NCI-H2029 (cell line): Measurements from ENCODE around the gene RGS6.

Source experiments
- DNase-seq: peaks from one replicate; lab custom pipeline; 2025; lab: John Stamatoyannopoulos, UW

The RGS6 gene

DNA sequence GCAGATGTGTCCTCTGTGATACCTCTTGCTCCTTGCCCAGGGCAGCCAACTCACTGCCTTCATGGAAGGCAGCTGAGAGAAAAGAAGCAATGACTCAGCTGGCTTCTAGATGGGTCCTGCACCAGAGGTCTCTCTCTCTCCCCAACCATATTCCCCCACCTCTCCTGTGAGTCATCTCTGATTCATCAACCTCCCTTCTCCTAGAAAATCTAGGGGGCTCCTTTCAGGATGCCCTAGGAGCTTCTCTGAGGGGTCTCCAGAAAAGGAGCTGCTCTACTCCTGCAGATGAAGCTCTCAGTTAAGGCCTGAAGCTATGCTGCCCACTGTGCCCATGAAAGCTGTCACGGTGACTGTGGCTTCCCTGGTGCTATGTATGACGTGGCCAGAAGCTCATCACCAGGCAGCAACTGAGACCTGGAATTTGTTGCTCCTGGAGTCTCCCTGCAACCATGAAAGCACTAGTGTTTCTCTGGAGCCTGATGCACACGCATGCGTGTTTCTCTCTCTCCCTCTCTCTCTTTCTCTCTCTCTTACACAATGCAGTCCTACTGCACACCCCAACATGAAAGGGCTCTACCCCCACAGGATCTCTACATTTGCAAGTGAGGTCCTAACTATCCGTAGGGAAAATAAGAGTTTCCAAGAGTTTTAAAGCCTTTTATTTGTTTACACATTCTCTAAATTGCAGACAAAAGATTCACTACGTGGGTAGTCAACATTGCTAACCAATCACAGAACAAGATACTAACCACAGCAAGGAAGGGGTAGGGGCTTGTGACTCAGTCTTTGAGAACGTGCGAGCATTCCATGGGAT, 676.4 kb downstream of the RGS6 start:
- no peak for DNase-seq

DNA sequence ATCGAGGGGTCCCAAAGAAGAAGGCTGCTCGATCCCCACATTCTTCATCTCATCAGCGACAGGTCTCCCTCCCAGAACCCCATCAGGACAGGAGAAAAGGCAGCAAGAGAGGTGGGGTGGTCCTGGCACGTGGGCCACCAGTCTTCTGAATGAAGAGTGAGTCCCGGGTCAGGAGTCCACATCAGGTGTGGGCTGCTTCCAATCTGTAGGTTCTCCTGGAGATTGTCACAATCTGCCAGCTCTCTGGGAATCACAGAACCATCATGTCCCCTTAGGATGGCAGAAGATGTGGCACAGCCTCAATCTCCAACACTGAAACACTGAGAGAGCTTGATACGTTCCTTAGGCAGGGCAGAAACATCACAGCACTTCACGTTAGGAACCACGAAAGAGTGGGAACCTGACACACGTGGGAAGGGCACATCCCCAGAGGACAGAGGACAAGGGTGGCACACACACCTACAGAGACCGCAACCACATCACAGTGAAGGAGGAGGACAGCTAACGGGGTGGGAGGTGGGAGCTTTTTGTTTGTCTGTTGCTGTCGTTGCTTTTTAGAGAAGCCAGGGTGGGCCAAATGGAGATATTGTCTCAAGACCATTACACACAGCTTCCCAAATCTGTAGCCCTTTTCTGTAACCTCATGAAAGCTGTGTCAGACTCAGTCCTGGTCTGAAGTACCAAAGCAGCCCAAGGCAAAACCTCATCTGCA, 677.1 kb downstream of the RGS6 start:
- DNase-seq = no peak

DNA sequence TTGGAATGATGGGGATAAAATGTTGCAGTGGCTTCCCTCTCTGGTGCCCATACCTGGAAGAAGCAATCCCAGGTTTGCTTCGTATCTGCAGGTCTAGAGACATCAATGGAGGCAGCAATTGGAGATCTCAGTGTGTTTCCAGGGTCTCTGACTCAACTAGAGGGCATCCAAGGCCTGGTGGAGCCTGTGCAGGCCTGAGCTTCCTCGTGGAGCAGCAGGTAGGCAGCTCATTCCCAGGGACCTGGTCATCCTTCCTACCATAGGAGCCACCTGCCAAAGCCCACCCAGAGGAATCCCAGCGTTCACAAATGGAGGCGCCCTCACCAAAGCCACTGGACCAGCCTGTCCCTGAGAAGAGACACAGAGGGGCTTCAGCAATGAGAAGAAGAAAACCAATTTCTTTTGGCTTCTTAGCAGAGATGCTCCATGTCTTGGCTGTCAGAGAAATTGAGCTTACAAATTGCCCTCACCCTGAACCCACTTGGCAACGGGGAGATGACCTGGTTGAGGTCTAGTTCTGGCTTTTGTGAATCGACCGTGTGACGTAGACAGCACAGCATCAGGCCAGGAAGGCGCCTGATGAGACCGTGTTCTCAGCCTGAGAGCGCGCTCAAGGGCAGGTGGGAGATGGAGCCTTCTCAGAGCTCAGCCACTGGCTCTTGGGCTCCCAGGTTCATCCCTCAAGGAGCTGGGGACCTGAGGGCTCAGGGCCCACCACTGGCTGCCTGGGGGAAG, 678.0 kb downstream of the RGS6 start:
- no peak for DNase-seq

DNA sequence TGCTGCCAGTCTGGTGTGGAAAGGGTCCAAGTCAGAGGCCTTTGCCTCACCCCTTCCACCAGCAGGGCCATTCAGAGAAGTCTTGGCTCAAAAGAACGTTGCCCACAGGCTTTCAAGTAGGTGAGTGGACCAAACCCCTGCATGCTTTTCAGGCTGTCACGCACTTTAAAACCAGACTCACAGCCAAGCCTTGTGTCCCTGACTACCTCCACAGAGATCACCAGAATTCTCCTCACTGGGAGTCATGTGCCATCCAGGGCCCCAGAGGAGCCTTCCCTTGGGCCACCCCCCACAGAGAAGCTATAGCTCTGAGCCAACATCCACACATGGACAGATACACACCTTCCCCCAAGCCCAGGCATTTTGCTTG, 678.6 kb downstream of the RGS6 start:
- no peak for DNase-seq

DNA sequence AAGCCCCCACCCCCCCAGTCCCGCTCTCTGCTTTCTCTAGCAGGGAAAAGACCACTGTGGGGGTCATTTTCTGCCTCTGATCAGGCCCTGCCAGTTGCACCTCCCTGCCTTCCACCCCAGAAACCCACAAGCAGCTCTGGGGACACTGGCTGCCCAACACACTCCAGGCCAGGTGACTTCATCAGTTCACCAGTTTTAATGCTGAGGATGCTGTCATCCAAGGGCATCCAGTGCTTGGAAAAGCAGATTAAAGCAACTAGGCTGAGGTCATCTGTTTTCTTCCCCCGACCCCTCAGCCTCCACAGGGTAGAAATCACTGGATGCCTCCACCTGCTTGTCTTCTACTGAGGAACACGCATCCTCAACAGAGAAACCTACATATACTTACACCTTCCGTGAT, 679.3 kb downstream of the RGS6 start:
- no peak for DNase-seq

DNA sequence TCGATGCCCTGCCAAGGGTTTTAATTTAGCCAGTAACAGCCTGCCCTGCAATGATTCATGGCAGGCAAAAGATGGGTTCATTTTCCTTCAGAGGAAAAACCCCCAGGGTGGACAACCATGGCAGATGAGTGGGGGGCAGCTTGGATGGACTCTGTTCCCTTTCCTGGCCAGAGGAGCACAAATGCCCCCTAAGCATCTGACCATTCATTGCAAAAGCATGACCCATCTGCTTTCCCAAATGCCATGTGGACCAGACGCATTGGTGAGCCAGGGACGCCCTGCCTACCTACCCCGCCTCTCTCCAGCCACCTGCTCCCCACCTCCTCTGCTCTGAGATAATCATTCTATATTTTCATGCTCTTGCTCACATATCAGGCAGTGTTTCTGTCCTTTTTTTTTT, 679.8 kb downstream of the RGS6 start:
- DNase-seq = no peak

DNA sequence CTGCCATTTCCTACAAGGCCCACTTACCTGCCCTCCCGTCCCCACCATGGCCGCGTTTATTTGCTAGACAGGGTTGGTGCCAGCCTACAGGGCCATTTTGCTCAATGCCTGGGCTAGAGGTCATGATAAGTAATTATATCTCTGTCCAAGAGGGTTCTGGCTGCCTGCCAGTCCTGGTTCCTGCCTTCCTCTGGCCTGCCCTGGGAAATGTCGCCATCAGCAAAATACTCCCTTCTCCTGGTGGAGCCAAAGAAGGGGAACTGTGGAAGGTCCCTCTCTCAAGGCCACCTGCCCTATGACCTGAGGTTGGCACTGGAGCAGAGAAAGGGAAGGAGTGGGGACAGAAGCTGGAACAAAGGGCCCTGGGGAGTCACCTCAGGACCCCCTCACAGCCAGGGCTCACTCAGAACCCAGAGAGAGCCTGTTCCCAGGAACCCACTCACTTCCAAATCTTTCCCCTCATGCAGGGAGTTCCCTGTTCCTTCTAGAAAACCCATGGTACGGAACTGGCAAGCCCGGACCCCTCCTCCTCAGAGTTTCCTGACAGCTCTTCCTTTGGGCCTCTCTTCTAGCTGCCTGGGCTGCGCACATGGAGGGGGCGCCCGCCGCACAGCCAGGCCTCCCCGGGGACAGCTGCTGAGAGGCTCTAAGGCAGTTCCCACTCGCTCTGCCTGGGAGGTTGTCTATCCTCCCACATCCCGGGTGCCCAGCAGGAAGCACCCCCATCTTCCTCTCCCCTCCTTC, 681.2 kb downstream of the RGS6 start:
- no peak for DNase-seq

DNA sequence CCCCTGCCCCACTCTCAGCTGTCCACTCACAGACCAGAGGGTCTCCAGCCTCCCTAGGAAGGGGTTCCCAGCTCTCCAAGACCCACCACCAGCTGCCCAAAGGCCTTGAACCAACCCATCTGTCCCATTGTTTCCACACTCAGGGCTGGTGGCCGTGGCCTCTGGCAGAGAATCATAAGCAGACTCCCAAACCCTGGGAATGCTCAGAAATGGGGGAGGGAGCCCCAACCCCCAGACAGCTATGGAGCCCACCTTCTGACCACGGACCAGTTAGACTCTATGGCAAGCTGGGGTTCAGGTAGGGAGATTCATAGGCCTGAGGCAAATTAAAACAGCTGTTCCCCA, 681.7 kb downstream of the RGS6 start:
- DNase-seq = no peak

DNA sequence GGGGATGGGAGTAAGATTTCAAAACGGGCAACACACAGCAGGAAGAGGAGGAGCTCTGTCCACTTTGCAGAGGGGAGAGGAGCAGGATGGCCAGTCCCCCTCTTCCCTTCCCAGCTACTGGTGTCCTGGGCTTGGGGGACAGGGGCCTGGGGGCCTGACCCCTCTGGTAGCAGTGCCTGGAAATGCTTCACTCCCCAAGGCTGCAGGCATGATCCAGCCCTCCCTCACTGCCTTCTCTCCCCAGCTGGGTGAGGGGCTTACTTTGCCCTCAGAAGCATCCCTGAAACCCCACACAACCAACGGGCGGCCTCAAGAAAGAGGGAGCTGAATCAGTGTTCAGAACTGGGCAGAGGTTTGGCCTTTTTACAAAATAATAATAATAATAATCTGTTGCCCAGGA, 682.1 kb downstream of the RGS6 start:
- DNase-seq = no peak

DNA sequence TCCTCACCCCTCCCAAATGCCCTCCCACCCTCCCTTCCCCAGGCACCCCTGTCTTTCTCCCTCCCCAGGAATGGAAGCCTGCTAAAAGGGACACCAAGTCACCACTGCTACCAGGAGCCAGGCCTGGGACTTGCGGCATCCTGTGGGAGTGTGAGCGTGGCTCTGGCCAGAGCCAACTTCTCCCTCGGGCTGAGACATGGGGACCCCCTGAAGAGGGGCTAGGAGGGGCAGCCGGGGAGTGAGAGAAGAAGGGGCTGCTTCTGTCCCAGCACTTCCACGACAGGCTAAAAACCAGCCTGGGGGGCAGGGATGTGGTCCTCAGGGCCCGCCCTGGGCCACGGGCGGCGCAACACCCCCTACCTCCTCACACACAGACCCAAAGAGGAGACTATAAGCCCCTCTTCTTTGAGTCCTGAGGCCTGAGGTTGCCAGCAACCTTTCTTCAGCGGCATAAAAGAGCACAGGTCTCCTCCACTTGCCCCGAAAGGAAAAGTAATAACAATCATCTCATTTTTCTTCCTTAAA, 682.7 kb downstream of the RGS6 start:
- DNase-seq = no peak

DNA sequence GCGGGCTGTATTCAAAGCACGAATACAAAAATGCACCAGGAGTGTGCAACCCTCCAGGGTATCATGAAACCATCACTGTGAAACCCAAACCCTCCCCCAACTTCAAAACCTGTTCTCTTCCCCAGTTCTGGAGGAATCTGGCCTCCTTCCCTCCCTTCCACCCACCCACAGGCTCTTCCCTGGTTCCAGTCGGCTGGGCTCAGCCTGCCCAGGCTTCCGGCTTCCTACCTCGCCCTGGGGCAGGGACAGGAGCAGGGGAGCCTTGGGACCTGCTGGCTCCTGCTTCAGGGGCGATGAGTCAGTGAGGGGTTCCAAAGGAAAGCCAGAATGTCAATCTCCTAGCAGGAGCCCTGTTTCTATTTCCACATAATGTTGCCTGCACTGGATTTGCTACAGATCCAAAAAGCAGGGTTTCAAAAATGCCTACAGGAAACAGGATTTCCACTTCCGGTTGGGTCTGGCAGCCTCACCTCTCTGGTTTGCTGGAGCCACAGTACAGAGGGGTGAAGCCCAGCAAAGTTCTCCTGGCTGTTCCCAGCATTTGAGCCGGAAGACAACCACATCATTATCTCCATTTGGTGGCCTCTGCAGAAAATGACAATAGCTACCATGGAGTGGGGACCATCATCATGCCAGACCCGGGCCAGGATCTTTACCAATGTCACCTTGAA, 683.4 kb downstream of the RGS6 start:
- DNase-seq = no peak
